MCF 10A (cell line): ENCODE measurements around the gene RTL1. TPM values are rescaled to one million over a fixed set of nuclear protein-coding genes. Genes with fewer than 3 reads are reported as not detected.

Experiments used
- BruUV-seq: library from RNA; stranded (reverse); fragments of 400-500 nt; replicated peaks from 2 replicates; lab custom pipeline; 2021; lab: Mats Ljungman, UMichigan
- CTCF ChIA-PET: fragments of 300-600 bp; sonication (Branson Sonifier 250); formaldehyde crosslinking; extraction: SDS; loops from one replicate; lab custom pipeline; 2021; ENCODE audit warnings: antibody characterized with exemption, inconsistent platforms; lab: Yijun Ruan, JAX
- POLR2A ChIA-PET: fragments of 300-600, 350-650 bp; sonication (Branson Sonifier 250); formaldehyde crosslinking; extraction: SDS; loops from one replicate; lab custom pipeline; 2020; ENCODE audit warnings: antibody characterized with exemption, inconsistent platforms; lab: Yijun Ruan, JAX
- DNase-seq: peaks from one replicate; pipeline ENCODE4 v3.0.0-alpha.2; 2018; ENCODE audit not compliant: unreplicated experiment
- H3K27ac Mint-ChIP-seq: one replicate; pipeline ENCODE4 v1.8.0; 2022; ENCODE audit warnings: mild to moderate bottlenecking, low read depth, mixed read lengths; ENCODE audit not compliant: unreplicated experiment
- H3K27me3 Mint-ChIP-seq: one replicate; pipeline ENCODE4 v1.8.0; 2022; ENCODE audit warnings: mixed read lengths; ENCODE audit not compliant: insufficient read depth, unreplicated experiment
- H3K36me3 Mint-ChIP-seq: one replicate; pipeline ENCODE4 v1.8.0; 2022; ENCODE audit warnings: mild to moderate bottlenecking, moderate library complexity, mixed read lengths; ENCODE audit not compliant: insufficient read depth, unreplicated experiment
- H3K4me1 Mint-ChIP-seq: one replicate; pipeline ENCODE4 v1.8.0; 2022; ENCODE audit warnings: mixed read lengths; ENCODE audit not compliant: insufficient read depth, unreplicated experiment
- H3K4me3 Mint-ChIP-seq: one replicate; pipeline ENCODE4 v1.8.0; 2022; ENCODE audit warnings: mild to moderate bottlenecking, moderate library complexity, mixed read lengths; ENCODE audit not compliant: unreplicated experiment
- H3K9me3 Mint-ChIP-seq: one replicate; pipeline ENCODE4 v1.8.0; 2022; ENCODE audit warnings: mixed read lengths; ENCODE audit not compliant: unreplicated experiment
- CTCF ChIP-seq: fragments of 200-600 bp; IDR thresholded peaks from one replicate; pipeline ENCODE4 v1.8.0; 2022; ENCODE audit warnings: antibody characterized with exemption, mild to moderate bottlenecking; ENCODE audit not compliant: unreplicated experiment
- intact Hi-C: fragments of 100-400 bp; cut with micrococcal nuclease; formaldehyde crosslinking; loops from 2 replicates; pipeline ENCODE4 v1.14.1; 2022
- total RNA-seq: library from RNA; stranded (reverse); gene quantifications from 2 replicates; pipeline ENCODE4 v1.2.3, GENCODE V29; 2022

The RTL1 gene
- total RNA-seq, 1 experiment from 2014 or later = not detected

GRCh38 chr14:100879782-100880181 lies 23.7 kb downstream of the RTL1 start:
- POLR2A ChIA-PET = no interaction called here

GRCh38 chr14:100879194-100879593 lies 24.3 kb downstream of the RTL1 start:
- no peaks in the 10 kb centered on the region for H3K4me1 Mint-ChIP-seq

More at GRCh38 chr14:100879782-100880181, 23.7 kb downstream of the RTL1 start:
- no peak overlapping the region for H3K4me3 Mint-ChIP-seq
- H3K27me3 Mint-ChIP-seq = no peaks in the 10 kb centered on the region
- no peak for TF ChIP-seq CTCF
- peaks cover 7% of the 10 kb centered on the region for H3K36me3 Mint-ChIP-seq
- no peaks in the 10 kb centered on the region for H3K4me1 Mint-ChIP-seq
- H3K27ac Mint-ChIP-seq = no peak overlapping the region
- peaks cover 14% of the 10 kb centered on the region for H3K9me3 Mint-ChIP-seq
- CTCF ChIA-PET = no interaction called here
- intact Hi-C loops = no loop called here
- no peak for DNase-seq
- BruUV-seq = no TSS peak

GRCh38 chr14:100878271-100879146 lies 25.0 kb downstream of the RTL1 start:
- no peak for DNase-seq
- TF ChIP-seq CTCF = no peak
- Mint-ChIP-seq H3K27ac (no peak overlapping the region), H3K9me3 (peaks cover 14% of the 10 kb centered on the region), H3K36me3 (peaks cover 7% of the 10 kb centered on the region), H3K4me1 (no peaks in the 10 kb centered on the region), H3K27me3 (no peaks in the 10 kb centered on the region), H3K4me3 (no peak overlapping the region)
- no TSS peak for BruUV-seq
- intact Hi-C loops = no loop called here
- ChIA-PET POLR2A (interaction anchor here (0.7 kb wide), 2 partner anchors 144 to 185 kb away, joined by 3 read pairs; no protein-coding TSS in a partner anchor), CTCF (interaction anchor here (0.7 kb wide), 1 partner anchor 334 kb away, joined by 4 read pairs; no protein-coding TSS in a partner anchor)

More at GRCh38 chr14:100879194-100879593, 24.3 kb downstream of the RTL1 start:
- no peak for TF ChIP-seq CTCF
- no peak overlapping the region for H3K27ac Mint-ChIP-seq
- no TSS peak for BruUV-seq
- H3K36me3 Mint-ChIP-seq = peaks cover 7% of the 10 kb centered on the region
- intact Hi-C loops = no loop called here
- no peak for DNase-seq
- ChIA-PET CTCF (no interaction called here), POLR2A (interaction anchor here (0.7 kb wide), 1 partner anchor 145 kb away, joined by 3 read pairs; no protein-coding TSS in a partner anchor)
- no peak overlapping the region for H3K4me3 Mint-ChIP-seq
- H3K9me3 Mint-ChIP-seq = peaks cover 14% of the 10 kb centered on the region
- no peaks in the 10 kb centered on the region for H3K27me3 Mint-ChIP-seq

- Mint-ChIP-seq H3K9me3 (peaks cover 12% of the 10 kb centered on the region), H3K27me3 (no peaks in the 10 kb centered on the region), H3K27ac (no peak overlapping the region), H3K4me3 (no peak overlapping the region), H3K36me3 (no peaks in the 10 kb centered on the region), H3K4me1 (peaks cover 10% of the 10 kb centered on the region)
- ChIA-PET POLR2A (no interaction called here), CTCF (no interaction called here)
- TF ChIP-seq CTCF = no peak
- intact Hi-C loops = no loop called here
- DNase-seq = no peak
- no TSS peak for BruUV-seq
Observed at GRCh38 chr14:100875861-100876590, 27.5 kb downstream of the RTL1 start.
